GM12891 (cell line): ENCODE data around the gene CDYL.

Experiments used
- POLR2A ChIP-seq: IDR thresholded peaks from 2 replicates; pipeline ENCODE4 v1.6.1; 2011; ENCODE audit warnings: low read depth, low read length, control low read depth
- POU2F2 ChIP-seq: IDR thresholded peaks from 2 replicates; pipeline ENCODE4 v1.6.1; 2011; ENCODE audit warnings: low read depth, mild to moderate bottlenecking, control low read depth, low read length, moderate library complexity

- TF ChIP-seq POLR2A, result no peak
- no peak for TF ChIP-seq POU2F2
Measured at GRCh38 chr6:4986999-4987398, 210.8 kb downstream of the CDYL start.
